Chondrocyte (in vitro differentiated cells): ENCODE results near the gene KLHL5. TPM values are rescaled to one million over a fixed set of nuclear protein-coding genes. Genes with fewer than 3 reads are reported as not detected.
A peak's percentile ranks its signal among the peaks of the same experiment; 100 is the strongest.

Source experiments
- DNase-seq: peaks from one replicate; pipeline ENCODE4 v3.0.0; 2021; ENCODE audit warnings: mixed read lengths, low spot score
- H3K27ac Mint-ChIP-seq: one replicate; pipeline ENCODE4 v1.8.0; 2021; ENCODE audit warnings: mild to moderate bottlenecking, moderate library complexity, mixed read lengths; ENCODE audit not compliant: unreplicated experiment
- H3K27me3 Mint-ChIP-seq: 2 replicates; pipeline ENCODE4 v1.8.0; 2021; ENCODE audit warnings: low read depth, mixed read lengths
- H3K36me3 Mint-ChIP-seq: 2 replicates; pipeline ENCODE4 v1.8.0; 2021; ENCODE audit warnings: low read depth, mixed read lengths
- H3K4me1 Mint-ChIP-seq: 2 replicates; pipeline ENCODE4 v1.8.0; 2021; ENCODE audit warnings: low read depth, mild to moderate bottlenecking, mixed read lengths
- H3K4me3 Mint-ChIP-seq: one replicate; pipeline ENCODE4 v1.8.0; 2021; ENCODE audit warnings: mild to moderate bottlenecking, moderate library complexity, mixed read lengths; ENCODE audit not compliant: unreplicated experiment
- H3K9me3 Mint-ChIP-seq: 2 replicates; pipeline ENCODE4 v1.8.0; 2021; ENCODE audit warnings: low read depth, mixed read lengths
- CTCF ChIP-seq: fragments of 200-600 bp; sonication (generic); IDR thresholded peaks from 2 replicates; pipeline ENCODE4 v1.5.0; 2021; ENCODE audit warnings: antibody characterized with exemption, mild to moderate bottlenecking, moderate library complexity
- total RNA-seq: library from RNA; stranded (reverse); gene quantifications from 3 replicates; pipeline ENCODE4 v1.2.1, GENCODE V29; 2021

KLHL5 gene
- total RNA-seq, 1 donor from 2014 or later = 83.3 TPM

- H3K9me3 Mint-ChIP-seq = no peaks in the 10 kb centered on the region
Measured at GRCh38 chr4:39044956-39045826, 16.8 kb upstream of the KLHL5 start.

GRCh38 chr4:39045827-39046221 lies 16.2 kb upstream of the KLHL5 start:
- peak overlapping the region; percentile 96 for H3K4me3 Mint-ChIP-seq
- peak; percentile 29 for TF ChIP-seq CTCF
- no peaks in the 10 kb centered on the region for H3K27me3 Mint-ChIP-seq
- H3K4me1 Mint-ChIP-seq = peaks cover 53% of the 10 kb centered on the region
- no peaks in the 10 kb centered on the region for H3K36me3 Mint-ChIP-seq
- H3K9me3 Mint-ChIP-seq = no peaks in the 10 kb centered on the region
- H3K27ac Mint-ChIP-seq = peak overlapping the region; percentile 95
- DNase-seq = no peak

More at GRCh38 chr4:39044956-39045826, 16.8 kb upstream of the KLHL5 start:
- H3K27ac Mint-ChIP-seq = peak overlapping the region; percentile 95
- H3K4me3 Mint-ChIP-seq = peak overlapping the region; percentile 96
- H3K27me3 Mint-ChIP-seq = no peaks in the 10 kb centered on the region
- H3K36me3 Mint-ChIP-seq = no peaks in the 10 kb centered on the region
- H3K4me1 Mint-ChIP-seq = peaks cover 53% of the 10 kb centered on the region
- no peak for DNase-seq
- no peak for TF ChIP-seq CTCF

- no peaks in the 10 kb centered on the region for H3K36me3 Mint-ChIP-seq
- no peaks in the 10 kb centered on the region for H3K9me3 Mint-ChIP-seq
- H3K4me1 Mint-ChIP-seq = peaks cover 53% of the 10 kb centered on the region
- H3K27ac Mint-ChIP-seq = peak overlapping the region; percentile 95
- no peak for DNase-seq
- H3K27me3 Mint-ChIP-seq = no peaks in the 10 kb centered on the region
- H3K4me3 Mint-ChIP-seq = peak overlapping the region; percentile 96
- no peak for TF ChIP-seq CTCF
Measured at GRCh38 chr4:39046249-39046648, 15.8 kb upstream of the KLHL5 start.

- peaks cover 47% of the 10 kb centered on the region for H3K4me1 Mint-ChIP-seq
- no peaks in the 10 kb centered on the region for H3K27me3 Mint-ChIP-seq
- H3K4me3 Mint-ChIP-seq = peak overlapping the region; percentile 20
- no peaks in the 10 kb centered on the region for H3K36me3 Mint-ChIP-seq
- no peak for DNase-seq
- peak overlapping the region; percentile 69 for H3K27ac Mint-ChIP-seq
- no peak for TF ChIP-seq CTCF
- H3K9me3 Mint-ChIP-seq = no peaks in the 10 kb centered on the region
Measured at GRCh38 chr4:39047681-39048080, 14.4 kb upstream of the KLHL5 start.

GRCh38 chr4:39048311-39048710 lies 13.7 kb upstream of the KLHL5 start:
- H3K27ac Mint-ChIP-seq = peak overlapping the region; percentile 69
- H3K4me3 Mint-ChIP-seq = no peak overlapping the region
- DNase-seq = no peak
- H3K27me3 Mint-ChIP-seq = no peaks in the 10 kb centered on the region
- peaks cover 42% of the 10 kb centered on the region for H3K4me1 Mint-ChIP-seq
- no peak for TF ChIP-seq CTCF
- no peaks in the 10 kb centered on the region for H3K9me3 Mint-ChIP-seq
- H3K36me3 Mint-ChIP-seq = no peaks in the 10 kb centered on the region
